Left lobe of liver (tissue), 2 donors: ENCODE data around the gene TMEM61. TPM values are rescaled to one million over a fixed set of nuclear protein-coding genes. Genes with fewer than 3 reads are reported as not detected.

Source experiments
- ATAC-seq: fragments of 200-7000 bp; cut with Tn5 transposase; one replicate; pipeline ENCODE4 v1.9.1; 2020; ENCODE audit warnings: mild to moderate bottlenecking, moderate library complexity
- DNase-seq: peaks from one replicate; pipeline ENCODE4 v3.0.0-alpha.2; 2020; ENCODE audit warnings: low spot score
- total RNA-seq: library from RNA; stranded (reverse); gene quantifications from one replicate; pipeline ENCODE4 v1.2.1, GENCODE V29; 2021
- donor health status: DM: no; HTN: no; CAD: no; lungs with moderate emphysema.
- donor health status: DM: no; HTN: yes; CAD: no.

The TMEM61 gene
- total RNA-seq, 1 donor from 2014 or later = not detected

DNA sequence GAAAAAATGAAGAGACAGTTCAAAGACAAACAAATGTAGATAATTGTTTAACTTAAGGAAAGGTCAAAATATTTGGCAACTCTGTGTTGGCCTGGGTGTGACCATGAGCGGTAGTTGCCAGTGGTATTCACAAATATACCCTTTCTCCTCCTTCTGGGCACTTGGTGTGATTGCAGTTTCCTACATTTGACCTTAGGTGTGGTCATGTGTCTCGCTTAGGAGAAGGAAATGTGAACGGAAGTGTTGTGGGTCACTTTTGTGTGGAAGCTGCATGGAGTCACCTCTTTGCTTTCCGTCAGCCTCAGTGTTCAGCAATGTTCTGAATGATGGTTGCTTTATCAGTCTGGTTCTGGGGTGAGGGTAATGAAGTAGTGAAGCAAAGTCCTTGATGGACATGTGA, 55.5 kb downstream of the TMEM61 start:
- ATAC-seq (peak; percentile 5), DNase-seq (no peak)

GRCh38 chr1:55037733-55038551, 57.5 kb downstream of the TMEM61 start:
- DNase-seq (no peak), ATAC-seq (no peak)

- ATAC-seq (peak; percentile 14), DNase-seq (no peak)
Observed at GRCh38 chr1:55038552-55038838, 58.1 kb downstream of the TMEM61 start.

DNA sequence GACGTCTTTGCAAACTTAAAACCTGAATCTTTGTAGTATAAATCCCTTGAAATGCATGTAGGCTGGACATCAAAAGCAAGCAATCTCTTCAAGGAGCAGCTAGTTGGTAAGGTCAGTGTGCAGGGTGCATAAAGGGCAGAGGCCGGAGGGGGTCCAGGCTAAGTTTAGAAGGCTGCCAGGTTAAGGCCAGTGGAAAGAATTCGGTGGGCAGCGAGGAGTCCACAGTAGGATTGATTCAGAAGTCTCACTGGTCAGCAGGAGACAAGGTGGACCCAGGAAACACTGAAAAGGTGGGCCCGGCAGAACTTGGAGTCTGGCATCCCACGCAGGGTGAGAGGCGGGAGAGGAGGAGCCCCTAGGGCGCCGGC, 58.5 kb downstream of the TMEM61 start:
- ATAC-seq = no peak
- no peak for DNase-seq

DNA sequence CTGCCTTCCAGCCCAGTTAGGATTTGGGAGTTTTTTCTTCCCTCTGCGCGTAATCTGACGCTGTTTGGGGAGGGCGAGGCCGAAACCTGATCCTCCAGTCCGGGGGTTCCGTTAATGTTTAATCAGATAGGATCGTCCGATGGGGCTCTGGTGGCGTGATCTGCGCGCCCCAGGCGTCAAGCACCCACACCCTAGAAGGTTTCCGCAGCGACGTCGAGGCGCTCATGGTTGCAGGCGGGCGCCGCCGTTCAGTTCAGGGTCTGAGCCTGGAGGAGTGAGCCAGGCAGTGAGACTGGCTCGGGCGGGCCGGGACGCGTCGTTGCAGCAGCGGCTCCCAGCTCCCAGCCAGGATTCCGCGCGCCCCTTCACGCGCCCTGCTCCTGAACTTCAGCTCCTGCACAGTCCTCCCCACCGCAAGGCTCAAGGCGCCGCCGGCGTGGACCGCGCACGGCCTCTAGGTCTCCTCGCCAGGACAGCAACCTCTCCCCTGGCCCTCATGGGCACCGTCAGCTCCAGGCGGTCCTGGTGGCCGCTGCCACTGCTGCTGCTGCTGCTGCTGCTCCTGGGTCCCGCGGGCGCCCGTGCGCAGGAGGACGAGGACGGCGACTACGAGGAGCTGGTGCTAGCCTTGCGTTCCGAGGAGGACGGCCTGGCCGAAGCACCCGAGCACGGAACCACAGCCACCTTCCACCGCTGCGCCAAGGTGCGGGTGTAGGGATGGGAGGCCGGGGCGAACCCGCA, 59.1 kb downstream of the TMEM61 start, which contains the start of gene PCSK9:
Gene PCSK9, plus strand, starts transcription at position 207 of the 741 bp plus-strand sequence. Its CDS starts 290 bp downstream, at position 497.
- DNase-seq = peak; percentile 93
- peak; percentile 76 for ATAC-seq

DNA sequence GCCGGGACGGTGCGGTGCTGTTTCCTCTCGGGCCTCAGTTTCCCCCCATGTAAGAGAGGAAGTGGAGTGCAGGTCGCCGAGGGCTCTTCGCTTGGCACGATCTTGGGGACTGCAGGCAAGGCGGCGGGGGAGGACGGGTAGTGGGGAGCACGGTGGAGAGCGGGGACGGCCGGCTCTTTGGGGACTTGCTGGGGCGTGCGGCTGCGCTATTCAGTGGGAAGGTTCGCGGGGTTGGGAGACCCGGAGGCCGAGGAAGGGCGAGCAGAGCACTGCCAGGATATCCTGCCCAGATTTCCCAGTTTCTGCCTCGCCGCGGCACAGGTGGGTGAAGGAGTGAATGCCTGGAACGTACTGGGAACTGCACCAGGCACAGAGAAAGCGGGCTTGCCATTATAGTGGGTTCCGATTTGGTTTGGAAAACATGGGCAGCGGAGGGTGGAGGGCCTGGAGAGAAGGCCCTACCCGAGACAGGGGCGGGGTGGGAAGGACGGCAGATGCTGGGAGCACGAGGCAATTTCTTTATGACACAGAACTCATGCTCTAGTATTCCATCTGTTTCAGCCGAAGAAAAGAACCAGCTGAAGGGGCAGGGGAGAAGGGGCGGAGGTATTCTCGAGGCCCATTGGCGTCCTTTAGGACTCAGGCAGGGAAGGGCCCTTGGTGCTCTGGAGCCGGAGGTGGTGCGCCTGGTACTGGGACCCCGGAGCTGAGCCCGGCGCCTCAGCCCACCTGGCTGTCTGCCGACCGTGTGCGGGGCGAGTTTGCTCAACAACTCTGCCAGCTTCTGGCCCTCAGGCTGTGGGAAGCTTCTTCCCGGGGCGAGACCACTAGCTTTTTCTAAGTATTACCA, 59.9 kb downstream of the TMEM61 start:
- ATAC-seq (peak; percentile 20), DNase-seq (no peak)

DNA sequence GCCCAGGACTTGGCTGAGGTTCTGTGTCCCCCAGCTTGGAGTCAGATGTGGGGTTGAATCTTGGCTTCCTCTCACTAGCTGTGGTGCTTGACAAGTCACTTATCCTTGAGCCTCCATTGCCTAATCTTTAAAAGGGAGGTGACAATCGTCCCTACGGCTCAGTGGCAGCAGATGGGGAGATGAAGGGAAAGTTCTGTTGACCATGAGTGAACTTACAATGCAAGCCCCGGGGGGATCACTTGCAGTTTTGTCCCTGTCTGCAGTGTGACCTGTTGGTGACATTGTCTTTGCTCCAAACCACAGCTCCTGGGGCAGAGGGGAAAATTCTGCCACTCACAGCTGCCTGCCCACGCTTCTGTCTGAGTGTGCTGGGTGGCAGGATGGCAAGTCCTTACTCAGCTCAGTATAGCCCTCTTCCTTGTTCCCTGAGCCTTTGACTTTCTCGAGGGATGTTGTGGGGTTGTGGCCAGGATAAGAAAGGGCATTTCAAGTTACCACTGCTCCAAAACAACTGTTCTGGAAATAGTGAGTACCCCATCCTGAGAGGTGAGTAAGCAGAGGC, 60.6 kb downstream of the TMEM61 start:
- DNase-seq = no peak
- no peak for ATAC-seq

DNA sequence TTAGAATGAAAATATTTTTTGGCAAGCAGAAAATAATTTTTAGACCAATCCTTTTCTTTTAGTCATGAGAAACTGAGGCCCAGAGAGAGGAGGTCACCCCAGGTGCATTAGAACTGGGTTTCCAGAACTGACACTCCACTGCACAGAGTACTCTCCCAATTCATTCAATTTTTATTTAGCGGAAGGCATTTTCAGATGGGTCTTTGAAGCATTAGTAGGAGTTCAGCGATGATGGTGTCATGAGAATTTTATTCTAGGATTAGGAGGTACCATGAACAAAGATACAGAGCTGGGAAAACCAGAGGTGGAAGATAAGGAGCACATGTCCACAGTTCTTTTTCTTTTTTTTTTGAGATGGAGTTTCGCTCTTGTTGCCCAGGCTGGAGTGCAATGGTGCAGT, 61.2 kb downstream of the TMEM61 start:
- no peak for DNase-seq
- ATAC-seq = no peak

Other genes with a start within 250 kb of the TMEM61 start
- gene PARS2, start 216.1 kb upstream of the TMEM61 start, total RNA-seq = 4.3 TPM
- 4.4 TPM for gene TTC22, start 179.3 kb upstream of the TMEM61 start, total RNA-seq
- gene DHCR24, start 93.4 kb upstream of the TMEM61 start, total RNA-seq = 828 TPM
- not detected for gene BSND, start 18.3 kb downstream of the TMEM61 start, total RNA-seq
- 31.6 TPM for gene PCSK9, start 58.9 kb downstream of the TMEM61 start, total RNA-seq
- 17.7 TPM for gene USP24, start 234.7 kb downstream of the TMEM61 start, total RNA-seq